SK-N-SH (cell line): Measurements from ENCODE around the gene DPYSL4. TPM values are rescaled to one million over a fixed set of nuclear protein-coding genes. Genes with fewer than 3 reads are reported as not detected.
A peak's percentile ranks its signal among the peaks of the same experiment; 100 is the strongest.

Source experiments
- CTCF ChIA-PET: fragments of 300-600, 350-600 bp; formaldehyde crosslinking; extraction: SDS; loops from one replicate; lab custom pipeline; 2021; lab: Yijun Ruan, JAX
- POLR2A ChIA-PET: fragments of 350-600 bp; sonication (Branson Sonifier 250); formaldehyde crosslinking; extraction: SDS; loops from one replicate; lab custom pipeline; 2020; ENCODE audit warnings: antibody characterized with exemption, inconsistent platforms; lab: Yijun Ruan, JAX
- DNase-seq: peaks from one replicate; pipeline ENCODE4 v3.0.0; 2012
- H2AFZ ChIP-seq: fragments of 200-600 bp; sonication (generic); 2 replicates; pipeline ENCODE4 v1.8.1; 2016; ENCODE audit warnings: antibody characterized with exemption, mild to moderate bottlenecking, low read depth
- H3F3A ChIP-seq: fragments of 200-600 bp; sonication (generic); replicated peaks from 2 replicates; pipeline ENCODE3; 2016; ENCODE audit warnings: antibody characterized with exemption, mild to moderate bottlenecking; ENCODE audit not compliant: insufficient read depth
- H3K27ac ChIP-seq, 2 experiments: fragments of 200-500 bp in 1 of 2; fragments of 200-600 bp in 1 of 2; sonication (Bioruptor generic) in 1 of 2; sonication (generic), shearing (Covaris generic) in 1 of 2; 2 replicates each; pipeline versions ENCODE4 v1.5.1 to v1.6.1; 2014 to 2016; ENCODE audit warnings: low read depth in 2 of 2, inconsistent platforms in 1 of 2, low read length in 1 of 2, mild to moderate bottlenecking in 1 of 2, mixed read lengths in 1 of 2
- H3K27me3 ChIP-seq: fragments of 200-600 bp; sonication (generic), shearing (Covaris generic); 2 replicates; pipeline ENCODE4 v1.6.1; 2016; ENCODE audit warnings: mixed run types; ENCODE audit not compliant: insufficient read depth
- H3K36me3 ChIP-seq, 2 experiments: fragments of 200-500 bp in 1 of 2; fragments of 200-600 bp in 1 of 2; sonication (Bioruptor generic) in 1 of 2; sonication (generic) in 1 of 2; replicated peaks in 1 of 2; 2 replicates each; pipeline versions ENCODE3 to v1.5.1; 2014 to 2016; ENCODE audit warnings: low read length in 1 of 2, mild to moderate bottlenecking in 1 of 2; ENCODE audit not compliant: insufficient read depth in 2 of 2, control insufficient read depth in 1 of 2
- H3K4me1 ChIP-seq, 2 experiments: fragments of 200-500 bp in 1 of 2; fragments of 200-600 bp in 1 of 2; sonication (Bioruptor generic) in 1 of 2; sonication (generic), shearing (Covaris generic) in 1 of 2; 2 replicates each; pipeline versions ENCODE4 v1.5.1 to v1.6.1; 2014 to 2016; ENCODE audit warnings: low read depth in 1 of 2, low read length in 1 of 2, mixed run types in 1 of 2; ENCODE audit not compliant: insufficient read depth in 2 of 2, control insufficient read depth in 1 of 2
- H3K4me2 ChIP-seq: fragments of 200-600 bp; sonication (generic), shearing (Covaris generic); 2 replicates; pipeline ENCODE4 v1.6.1; 2017; ENCODE audit warnings: mixed run types
- H3K4me3 ChIP-seq, 2 experiments: fragments of 200-500 bp in 1 of 2; fragments of 200-600 bp in 1 of 2; sonication (Bioruptor generic) in 1 of 2; sonication (generic), shearing (Covaris generic) in 1 of 2; 2 replicates each; pipeline versions ENCODE4 v1.5.1 to v1.8.1; 2014 to 2016; ENCODE audit warnings: low read depth in 2 of 2, inconsistent platforms in 1 of 2, low read length in 1 of 2, mild to moderate bottlenecking in 1 of 2, mixed read lengths in 1 of 2, moderate library complexity in 1 of 2
- H3K79me2 ChIP-seq: fragments of 200-600 bp; sonication (generic); 2 replicates; pipeline ENCODE4 v1.8.1; 2017; ENCODE audit warnings: mild to moderate bottlenecking; ENCODE audit not compliant: insufficient read depth
- H3K9ac ChIP-seq: fragments of 200-600 bp; sonication (generic); 2 replicates; pipeline ENCODE4 v1.6.1; 2017; ENCODE audit warnings: mixed run types
- H3K9me2 ChIP-seq: fragments of 200-600 bp; sonication (generic); 2 replicates; pipeline ENCODE4 v1.6.1; 2017; ENCODE audit warnings: mixed run types
- H3K9me3 ChIP-seq: fragments of 200-600 bp; sonication (generic); 2 replicates; pipeline ENCODE4 v1.6.1; 2017; ENCODE audit warnings: mixed run types, mild to moderate bottlenecking, moderate library complexity
- H4K20me1 ChIP-seq: fragments of 200-600 bp; sonication (generic); 2 replicates; pipeline ENCODE4 v1.6.1; 2017; ENCODE audit warnings: mild to moderate bottlenecking, mixed run types; ENCODE audit not compliant: insufficient read depth
- CHD2 ChIP-seq: fragments of 150-350 bp; IDR thresholded peaks from 2 replicates; pipeline ENCODE4 v1.6.1; 2018; ENCODE audit warnings: low read length; ENCODE audit not compliant: partially characterized antibody
- CTCF ChIP-seq: fragments of 200-600 bp; sonication (generic); IDR thresholded peaks from 2 replicates; pipeline ENCODE4 v1.6.1; 2017; ENCODE audit warnings: antibody characterized with exemption, mild to moderate bottlenecking, moderate library complexity
- ELF1 ChIP-seq: IDR thresholded peaks from 2 replicates; pipeline ENCODE4 v1.4.0; 2012
- EP300 ChIP-seq, 2 experiments: IDR thresholded peaks; 2 replicates each; pipeline versions ENCODE4 v1.4.0 to v1.6.1; 2012; ENCODE audit warnings: borderline replicate concordance in 1 of 2, low read depth in 1 of 2, low read length in 1 of 2
- EZH2phosphoT487 ChIP-seq: fragments of 200-600 bp; sonication (generic); IDR thresholded peaks from 2 replicates; pipeline ENCODE4 v1.6.1; 2017; ENCODE audit warnings: low read depth, mixed run types, mild to moderate bottlenecking, antibody characterized with exemption, moderate library complexity, borderline replicate concordance
- FOXJ3 ChIP-seq: sonication (generic); formaldehyde crosslinking; IDR thresholded peaks from 2 replicates; pipeline ENCODE4 v1.5.1; 2020; ENCODE audit warnings: mild to moderate bottlenecking, missing genetic modification reagents
- FOXM1 ChIP-seq: IDR thresholded peaks from 2 replicates; pipeline ENCODE4 v1.4.0; 2012; ENCODE audit warnings: low read depth, mild to moderate bottlenecking
- MEF2A ChIP-seq: IDR thresholded peaks from 2 replicates; pipeline ENCODE4 v1.4.0; 2012; ENCODE audit warnings: low read depth, borderline replicate concordance
- NRF1 ChIP-seq: IDR thresholded peaks from 2 replicates; pipeline ENCODE4 v1.6.1; 2012; ENCODE audit warnings: low read depth, mild to moderate bottlenecking, low read length
- RAD21 ChIP-seq: IDR thresholded peaks from 2 replicates; pipeline ENCODE4 v1.6.1; 2012; ENCODE audit warnings: mild to moderate bottlenecking, low read length
- REST ChIP-seq: IDR thresholded peaks from 2 replicates; pipeline ENCODE4 v1.6.1; 2012; ENCODE audit warnings: mild to moderate bottlenecking, low read depth, low read length, moderate library complexity
- RXRA ChIP-seq: IDR thresholded peaks from 2 replicates; pipeline ENCODE4 v1.4.0; 2012; ENCODE audit warnings: low read depth, mild to moderate bottlenecking, borderline replicate concordance
- SIN3A ChIP-seq: IDR thresholded peaks from 2 replicates; pipeline ENCODE4 v1.6.1; 2012; ENCODE audit warnings: low read depth, mild to moderate bottlenecking, low read length, moderate library complexity, borderline replicate concordance
- TAF1 ChIP-seq: IDR thresholded peaks from 2 replicates; pipeline ENCODE4 v1.6.1; 2012; ENCODE audit warnings: low read depth, mild to moderate bottlenecking, low read length, moderate library complexity, borderline replicate concordance
- TCF12 ChIP-seq: IDR thresholded peaks from 2 replicates; pipeline ENCODE4 v1.4.0; 2012
- WGBS: methylation state at CpG from one replicate; pipeline ENCODE4 v1.1.6; 2017; ENCODE audit warnings: low lambda C conversion rate; 5-methylcytosine and 5-hydroxymethylcytosine counted together
- polyA plus RNA-seq, 3 experiments: library from polyadenylated mRNA; depleted of rRNA; stranded (reverse); fragments of >200 nt; gene quantifications; 2 replicates each; pipeline ENCODE4 v1.2.3, GENCODE V29; 2012
- TF ChIP-seq, protein P1 (sequence below): fragments of 150-350 bp; IDR thresholded peaks from 2 replicates; pipeline ENCODE4 v1.6.1; 2016; ENCODE audit warnings: mild to moderate bottlenecking, low read depth, low read length
- TF ChIP-seq, protein P2 (sequence below): fragments of 150-350 bp; IDR thresholded peaks from 2 replicates; pipeline ENCODE4 v1.6.1; 2017; ENCODE audit warnings: antibody characterized with exemption, low read length, low read depth, borderline replicate concordance

Gene DPYSL4
- polyA plus RNA-seq, 1 of the 3 experiments (the other 2 are of a cell fraction): 21.8 TPM

DNA sequence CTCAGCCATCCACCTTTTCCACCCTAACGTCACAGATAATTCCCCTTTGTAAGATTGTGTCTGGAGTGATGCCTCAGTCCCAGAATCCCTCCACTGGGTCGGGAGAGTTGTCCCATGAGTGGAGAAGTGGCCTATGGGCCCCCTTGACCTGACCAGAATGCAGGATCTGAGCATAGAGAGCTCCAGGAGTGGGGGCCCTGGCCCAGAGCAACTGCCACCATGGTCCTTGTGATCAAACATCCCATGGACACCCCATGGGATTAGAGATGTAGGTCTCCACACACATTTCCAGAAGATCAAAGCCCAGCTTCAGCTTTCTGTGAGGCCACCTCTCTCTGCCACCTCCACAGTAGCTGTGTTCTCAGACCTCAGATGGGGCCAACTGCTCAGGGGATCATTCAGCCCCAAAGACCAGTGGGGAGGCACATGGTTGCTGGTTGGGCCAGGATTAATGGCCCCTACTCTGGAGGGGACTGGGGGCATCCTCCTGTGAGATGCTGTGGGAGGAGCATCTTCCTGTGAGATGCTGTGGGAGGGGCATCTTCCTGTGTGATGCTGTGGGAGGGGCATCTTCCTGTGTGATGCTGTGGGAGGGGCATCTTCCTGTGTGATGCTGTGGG, 28.5 kb upstream of the DPYSL4 start:
- H3K27ac ChIP-seq: peak overlapping the region in 1 of 2 experiments; percentile 47; a peak in 2 of 4 replicates
- no peak overlapping the region for H3K4me2 ChIP-seq
- no peaks in the 10 kb centered on the region for H3K36me3 ChIP-seq
- H3K9ac ChIP-seq: no peak overlapping the region
- no peaks in the 10 kb centered on the region for H3K9me2 ChIP-seq
- DNase-seq: peak; percentile 88
- H2AFZ ChIP-seq: no peak overlapping the region
- ChIA-PET CTCF (interaction anchor here (0.7 to 1.0 kb wide), 3 partner anchors 15 to 135 kb away, joined by 3 to 4 read pairs (median 3); no protein-coding TSS in a partner anchor), POLR2A (no interaction called here)
- no peaks in the 10 kb centered on the region for H3F3A ChIP-seq
- TF ChIP-seq, protein P1, sequence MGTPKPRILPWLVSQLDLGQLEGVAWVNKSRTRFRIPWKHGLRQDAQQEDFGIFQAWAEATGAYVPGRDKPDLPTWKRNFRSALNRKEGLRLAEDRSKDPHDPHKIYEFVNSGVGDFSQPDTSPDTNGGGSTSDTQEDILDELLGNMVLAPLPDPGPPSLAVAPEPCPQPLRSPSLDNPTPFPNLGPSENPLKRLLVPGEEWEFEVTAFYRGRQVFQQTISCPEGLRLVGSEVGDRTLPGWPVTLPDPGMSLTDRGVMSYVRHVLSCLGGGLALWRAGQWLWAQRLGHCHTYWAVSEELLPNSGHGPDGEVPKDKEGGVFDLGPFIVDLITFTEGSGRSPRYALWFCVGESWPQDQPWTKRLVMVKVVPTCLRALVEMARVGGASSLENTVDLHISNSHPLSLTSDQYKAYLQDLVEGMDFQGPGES: no peak
- TF ChIP-seq TAF1 (no peak), TCF12 (no peak), SIN3A (no peak), NRF1 (no peak), CTCF (no peak), EZH2phosphoT487 (no peak), REST (no peak), FOXJ3 (CRISPR knock-in tag) (no peak), MEF2A (no peak), FOXM1 (no peak), EP300 (IDR thresholded peaks at IDR 0.05; ENCODE audit: borderline replicate concordance in 1 of 2, low read depth in 1 of 2, low read length in 1 of 2) (no peak), CHD2 (no peak), ELF1 (no peak), RAD21 (no peak), RXRA (no peak)
- TF ChIP-seq, protein P2, sequence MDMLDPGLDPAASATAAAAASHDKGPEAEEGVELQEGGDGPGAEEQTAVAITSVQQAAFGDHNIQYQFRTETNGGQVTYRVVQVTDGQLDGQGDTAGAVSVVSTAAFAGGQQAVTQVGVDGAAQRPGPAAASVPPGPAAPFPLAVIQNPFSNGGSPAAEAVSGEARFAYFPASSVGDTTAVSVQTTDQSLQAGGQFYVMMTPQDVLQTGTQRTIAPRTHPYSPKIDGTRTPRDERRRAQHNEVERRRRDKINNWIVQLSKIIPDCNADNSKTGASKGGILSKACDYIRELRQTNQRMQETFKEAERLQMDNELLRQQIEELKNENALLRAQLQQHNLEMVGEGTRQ: no peak
- H3K79me2 ChIP-seq: no peaks in the 10 kb centered on the region
- H3K9me3 ChIP-seq: no peaks in the 10 kb centered on the region
- no peaks in the 10 kb centered on the region for H3K27me3 ChIP-seq
- no peaks in the 10 kb centered on the region for H4K20me1 ChIP-seq
- H3K4me1 ChIP-seq: peaks cover 0 to 13% of the 10 kb centered on the region in 2 experiments; a peak in 1 of 4 replicates
- no peak overlapping the region for H3K4me3 ChIP-seq
- 50% methylated on average over 1 of the region's 2 CpGs for WGBS
